Liver (tissue), 9 donors: ENCODE data around the gene JAZF1. TPM values are rescaled to one million over a fixed set of nuclear protein-coding genes. Genes with fewer than 3 reads are reported as not detected.

Experiments
- DNase-seq: peaks from one replicate; pipeline ENCODE4 v3.0.0-alpha.2; 2017; ENCODE audit warnings: low spot score
- H3K27ac ChIP-seq, 2 donors: one replicate each; pipeline ENCODE4 v1.7.0; 2013; ENCODE audit warnings: inconsistent platforms in 2 of 2, low read length in 2 of 2, control low read depth in 1 of 2, low read depth in 1 of 2, mild to moderate bottlenecking in 1 of 2
- H3K27me3 ChIP-seq, 4 donors: one replicate each; pipeline versions ENCODE4 v1.6.1 to v1.7.0; 2013; ENCODE audit warnings: low read length in 3 of 4, inconsistent platforms in 1 of 4, mild to moderate bottlenecking in 1 of 4, moderate library complexity in 1 of 4; ENCODE audit not compliant: control insufficient read depth in 4 of 4, insufficient read depth in 4 of 4
- H3K36me3 ChIP-seq, 4 donors: one replicate each; pipeline versions ENCODE4 v1.6.1 to v1.7.0; 2013; ENCODE audit warnings: low read length in 3 of 4, mild to moderate bottlenecking in 3 of 4, low read depth in 1 of 4, moderate library complexity in 1 of 4; ENCODE audit not compliant: control insufficient read depth in 4 of 4, insufficient read depth in 3 of 4
- H3K4me1 ChIP-seq, 4 donors: one replicate each; pipeline versions ENCODE4 v1.6.1 to v1.7.0; 2013; ENCODE audit warnings: low read length in 3 of 4, mild to moderate bottlenecking in 3 of 4, moderate library complexity in 1 of 4; ENCODE audit not compliant: control insufficient read depth in 4 of 4, insufficient read depth in 4 of 4
- H3K4me3 ChIP-seq, 3 donors: one replicate each; pipeline versions ENCODE4 v1.6.1 to v1.7.0; 2013; ENCODE audit warnings: low read length in 3 of 3, control low read depth in 1 of 3, low read depth in 1 of 3, mild to moderate bottlenecking in 1 of 3
- H3K9ac ChIP-seq, 2 donors: one replicate each; pipeline ENCODE4 v1.7.0; 2013; ENCODE audit warnings: low read length in 2 of 2, mild to moderate bottlenecking in 2 of 2, moderate library complexity in 2 of 2, control low read depth in 1 of 2, low read depth in 1 of 2
- H3K9me3 ChIP-seq, 4 donors: one replicate each; pipeline versions ENCODE4 v1.6.1 to v1.7.0; 2013; ENCODE audit warnings: low read length in 3 of 4; ENCODE audit not compliant: control insufficient read depth in 4 of 4
- ATF3 ChIP-seq: IDR thresholded peaks from 2 replicates; pipeline ENCODE4 v1.6.1; 2016; ENCODE audit warnings: antibody characterized with exemption
- CTCF ChIP-seq: fragments of 150-350 bp; IDR thresholded peaks from 2 replicates; pipeline ENCODE4 v1.5.1; 2017; ENCODE audit warnings: improper control_type of control experiment, low read depth, low read length; ENCODE audit not compliant: missing input control
- EGR1 ChIP-seq, 2 donors: IDR thresholded peaks; 2 replicates each; pipeline ENCODE4 v1.6.1; 2016 to 2018; ENCODE audit warnings: antibody characterized with exemption in 2 of 2, low read depth in 2 of 2
- FOXA2 ChIP-seq: IDR thresholded peaks from 2 replicates; pipeline ENCODE4 v1.6.1; 2016; ENCODE audit warnings: antibody characterized with exemption
- GABPA ChIP-seq, 2 donors: IDR thresholded peaks in 1 of 2; conservative IDR thresholded peaks in 1 of 2; 2 replicates each; pipeline ENCODE4 v1.6.1; 2016; ENCODE audit warnings: antibody characterized with exemption in 2 of 2, mild to moderate bottlenecking in 1 of 2, moderate library complexity in 1 of 2
- HNF4A ChIP-seq, 2 donors: conservative IDR thresholded peaks; 2 replicates each; pipeline ENCODE4 v1.6.1; 2016; ENCODE audit warnings: antibody characterized with exemption in 2 of 2, mild to moderate bottlenecking in 2 of 2
- HNF4G ChIP-seq: IDR thresholded peaks from 2 replicates; pipeline ENCODE4 v1.6.1; 2016; ENCODE audit warnings: antibody characterized with exemption
- JUND ChIP-seq, 2 donors: IDR thresholded peaks; 2 replicates each; pipeline ENCODE4 v1.6.1; 2016; ENCODE audit warnings: antibody characterized with exemption in 2 of 2
- MAX ChIP-seq: IDR thresholded peaks from 2 replicates; pipeline ENCODE4 v1.6.1; 2016; ENCODE audit warnings: antibody characterized with exemption
- NR2F2 ChIP-seq: IDR thresholded peaks from 2 replicates; pipeline ENCODE4 v1.6.1; 2016; ENCODE audit warnings: antibody characterized with exemption
- RAD21 ChIP-seq, 2 donors: IDR thresholded peaks; 2 replicates each; pipeline ENCODE4 v1.6.1; 2016; ENCODE audit warnings: antibody characterized with exemption in 2 of 2, mild to moderate bottlenecking in 2 of 2
- REST ChIP-seq: IDR thresholded peaks from 2 replicates; pipeline ENCODE4 v1.6.1; 2016; ENCODE audit warnings: antibody characterized with exemption, mild to moderate bottlenecking
- RXRA ChIP-seq, 2 donors: IDR thresholded peaks; 2 replicates each; pipeline ENCODE4 v1.6.1; 2017 to 2018; ENCODE audit warnings: antibody characterized with exemption in 2 of 2, mild to moderate bottlenecking in 1 of 2
- YY1 ChIP-seq: IDR thresholded peaks from 2 replicates; pipeline ENCODE4 v1.6.1; 2016; ENCODE audit warnings: antibody characterized with exemption, mild to moderate bottlenecking
- ZBTB33 ChIP-seq: IDR thresholded peaks from 2 replicates; pipeline ENCODE4 v1.6.1; 2016; ENCODE audit warnings: antibody characterized with exemption
- WGBS: extraction: QIAGEN DNeasy Blood & Tissue Kit; methylation state at CpG from one replicate; pipeline ENCODE4 v1.1.7; 2013; 5-methylcytosine and 5-hydroxymethylcytosine counted together
- polyA plus RNA-seq, 2 donors: library from polyadenylated mRNA; stranded (reverse) in 1 of 2; unstranded in 1 of 2; fragments of 200-250 nt in 1 of 2; fragments of >200 nt in 1 of 2; fragmentation: Nextera tagmentation in 1 of 2; extraction: Ambion mirVana in 1 of 2; gene quantifications; one replicate each; pipeline versions ENCODE4 v1.2.1 to v1.2.3, GENCODE V29; 2013 to 2015
- total RNA-seq, 2 donors: library from RNA; depleted of rRNA; stranded (reverse); fragments of >200 nt; gene quantifications; one replicate each; pipeline ENCODE4 v1.2.3, GENCODE V29; 2014
- donor health status: healthy.
- donor health status: healthy.
- donor health status: healthy.
- donor health status: healthy.
- donor health status: healthy.

The JAZF1 gene
- total and polyA plus RNA-seq, 4 donors, result 2.7 to 17.8 (median 4.0) TPM

- H3K4me3 ChIP-seq, result no peak overlapping the region
- H3K9ac ChIP-seq, result no peak overlapping the region
- no peaks in the 10 kb centered on the region for H3K36me3 ChIP-seq
- no peak overlapping the region for H3K27ac ChIP-seq
- DNase-seq, result no peak
- TF ChIP-seq HNF4A (conservative IDR thresholded peaks at IDR 0.05) (no peak), NR2F2 (no peak)
- WGBS, result 61% methylated on average over 3 of the region's 3 CpGs
- H3K9me3 ChIP-seq, result no peaks in the 10 kb centered on the region
- H3K27me3 ChIP-seq, result no peaks in the 10 kb centered on the region
- no peaks in the 10 kb centered on the region for H3K4me1 ChIP-seq
Observed at GRCh38 chr7:28222636-28223035, 42.0 kb upstream of the JAZF1 start.

GRCh38 chr7:28219793-28220192 is 39.2 kb upstream of the JAZF1 start:
- Histone ChIP-seq H3K4me3 (no peak overlapping the region), H3K9me3 (no peaks in the 10 kb centered on the region), H3K4me1 (no peaks in the 10 kb centered on the region), H3K36me3 (no peaks in the 10 kb centered on the region), H3K9ac (no peak overlapping the region), H3K27ac (no peak overlapping the region), H3K27me3 (no peaks in the 10 kb centered on the region)
- no peak for TF ChIP-seq FOXA2
- TF ChIP-seq HNF4A (conservative IDR thresholded peaks at IDR 0.05), result no peak
- no peak for TF ChIP-seq YY1
- no peak for TF ChIP-seq RAD21 (IDR thresholded peaks at IDR 0.05)
- TF ChIP-seq NR2F2, result no peak
- TF ChIP-seq REST, result no peak
- TF ChIP-seq MAX, result no peak
- TF ChIP-seq JUND (IDR thresholded peaks at IDR 0.05), result no peak
- no peak for TF ChIP-seq ZBTB33
- no peak for TF ChIP-seq EGR1 (IDR thresholded peaks at IDR 0.05; ENCODE audit: low read depth in 2 of 2)
- TF ChIP-seq CTCF, result no peak
- TF ChIP-seq ATF3, result no peak
- TF ChIP-seq GABPA (IDR thresholded peaks at IDR 0.05 in 1 of 2, conservative IDR thresholded peaks at IDR 0.05 in 1 of 2), result no peak
- TF ChIP-seq RXRA (IDR thresholded peaks at IDR 0.05), result no peak
- no peak for TF ChIP-seq HNF4G
- no peak for DNase-seq
